Measurements from ENCODE around the gene CDKN1C.

- TF ChIP-seq POLR2A (IDR thresholded peaks at IDR 0.05; ENCODE audit: extremely low read depth, insufficient read length) (no peak), MYC (IDR thresholded peaks at IDR 0.05; ENCODE audit: low read depth, low read length) (no peak), CTCF (IDR thresholded peaks at IDR 0.05; ENCODE audit: low read depth, low read length) (no peak)
Observed at GRCh38 chr11:2910401-2910955, 24.9 kb upstream of the CDKN1C start.
